T-cell (primary cell): ENCODE measurements around the gene MRM2. TPM values are rescaled to one million over a fixed set of nuclear protein-coding genes. Genes with fewer than 3 reads are reported as not detected.

ENCODE experiments used
- ATAC-seq, 4 experiments: fragments of 200-7000 bp in 3 of 4; fragments of 150-1000 bp in 1 of 4; cut with Tn5 transposase; replicated peaks in 1 of 4; 1 replicate in 3 of 4; 2 replicates in 1 of 4; pipeline ENCODE4 v1.10.0; 2021; ENCODE audit warnings: moderate library complexity in 3 of 4, mild to moderate bottlenecking in 2 of 4, moderate number of reproducible peaks in 1 of 4
- CTCF ChIA-PET, 2 donors: fragments of 300-600 bp; sonication (Branson Sonifier 250); formaldehyde crosslinking; loops; one replicate each; lab custom pipeline; 2022; ENCODE audit warnings: antibody characterized with exemption in 2 of 2; lab: Charles Lee
- POLR2A ChIA-PET, 2 donors: fragments of 300-600 bp; sonication (Branson Sonifier 250); formaldehyde crosslinking; loops; one replicate each; lab custom pipeline; 2022; ENCODE audit warnings: antibody characterized with exemption in 2 of 2; lab: Charles Lee
- DNase-seq, 35 experiments: peaks; one replicate each; pipeline versions ENCODE4 v3.0.0 to v3.0.0-alpha.2; 2013 to 2023
- H3K27ac ChIP-seq: one replicate; pipeline ENCODE4 v1.5.1; 2013; ENCODE audit warnings: low read length
- H3K27me3 ChIP-seq, 2 experiments: replicated peaks in 1 of 2; 1 replicate in 1 of 2; 2 replicates in 1 of 2; pipeline versions ENCODE4 v1.6.1 to v1.7.0; 2013; ENCODE audit warnings: low read length in 1 of 2, mixed read lengths in 1 of 2; ENCODE audit not compliant: control insufficient read depth in 2 of 2, insufficient read depth in 2 of 2; ENCODE audit errors: extremely low read depth in 1 of 2
- H3K36me3 ChIP-seq, 2 donors: 1 replicate in 1 of 2; 2 replicates in 1 of 2; pipeline versions ENCODE4 v1.6.1 to v1.7.0; 2013; ENCODE audit warnings: low read length in 1 of 2; ENCODE audit not compliant: control insufficient read depth in 2 of 2, insufficient read depth in 1 of 2; ENCODE audit errors: extremely low read depth in 1 of 2
- H3K4me1 ChIP-seq, 2 experiments: 1 replicate in 1 of 2; 2 replicates in 1 of 2; pipeline versions ENCODE4 v1.6.1 to v1.7.0; 2013; ENCODE audit warnings: low read length in 2 of 2, mixed read lengths in 1 of 2; ENCODE audit not compliant: insufficient read depth in 2 of 2, control insufficient read depth in 1 of 2; ENCODE audit errors: extremely low read depth in 1 of 2
- H3K4me3 ChIP-seq, 2 donors: 1 replicate in 1 of 2; 2 replicates in 1 of 2; pipeline versions ENCODE4 v1.5.1 to v1.7.0; 2013; ENCODE audit warnings: mild to moderate bottlenecking in 2 of 2, low read length in 1 of 2, moderate library complexity in 1 of 2; ENCODE audit not compliant: control insufficient read depth in 1 of 2; ENCODE audit errors: extremely low read depth in 1 of 2
- H3K9me3 ChIP-seq: 2 replicates; pipeline ENCODE4 v1.7.0; 2013
- H3K27ac Mint-ChIP-seq, 2 donors: one replicate each; pipeline ENCODE4 v1.8.0; 2020 to 2021; ENCODE audit warnings: mild to moderate bottlenecking in 2 of 2, mixed read lengths in 2 of 2
- H3K27me3 Mint-ChIP-seq, 2 donors: one replicate each; pipeline ENCODE4 v1.8.0; 2021 to 2022; ENCODE audit warnings: mixed read lengths in 2 of 2
- H3K36me3 Mint-ChIP-seq: one replicate; pipeline ENCODE4 v1.8.0; 2021; ENCODE audit warnings: mixed read lengths
- H3K4me1 Mint-ChIP-seq, 3 donors: one replicate each; pipeline ENCODE4 v1.8.0; 2020 to 2022; ENCODE audit warnings: mixed read lengths in 3 of 3, mild to moderate bottlenecking in 1 of 3
- H3K4me3 Mint-ChIP-seq, 3 donors: one replicate each; pipeline ENCODE4 v1.8.0; 2020 to 2022; ENCODE audit warnings: mild to moderate bottlenecking in 3 of 3, mixed read lengths in 3 of 3, moderate library complexity in 3 of 3
- H3K9me3 Mint-ChIP-seq, 3 donors: one replicate each; pipeline ENCODE4 v1.8.0; 2020 to 2022; ENCODE audit warnings: mixed read lengths in 3 of 3
- WGBS: methylation state at CpG from one replicate; pipeline ENCODE4 v1.1.5; 2013; ENCODE audit warnings: missing lambda C conversion rate; ENCODE audit not compliant: insufficient coverage; 5-methylcytosine and 5-hydroxymethylcytosine counted together
- total RNA-seq, 35 experiments: library from RNA in 6 of 35; stranded (reverse) in 6 of 35; fragments of 120-200 nt in 1 of 35; gene quantifications; one replicate each; pipeline versions ENCODE4 v1.2.1 to v1.2.4 and lab custom pipeline; 2013 to 2026

Gene MRM2
- total RNA-seq, 5 donors from 2014 or later (not counting 1 experiment from before 2014, with no cell fraction given): 6.5 to 20.0 (median 17.9) TPM

GRCh38 chr7:2276107-2276506 is 34.1 kb upstream of the MRM2 start:
- Mint-ChIP-seq H3K27ac (no peak overlapping the region), H3K4me1 (peaks cover 0 to 4% (median 0%) of the 10 kb centered on the region in 3 donors), H3K9me3 (no peaks in the 10 kb centered on the region), H3K4me3 (no peak overlapping the region), H3K36me3 (peaks cover 23% of the 10 kb centered on the region), H3K27me3 (no peaks in the 10 kb centered on the region)
- Histone ChIP-seq H3K27me3 (no peaks in the 10 kb centered on the region), H3K36me3 (peaks cover 6 to 12% of the 10 kb centered on the region in 2 donors), H3K4me3 (no peak overlapping the region), H3K4me1 (no peaks in the 10 kb centered on the region), H3K9me3 (no peaks in the 10 kb centered on the region), H3K27ac (no peak overlapping the region)
- POLR2A ChIA-PET: no interaction called here
- ATAC-seq (no peak), DNase-seq (no peak)
- CTCF ChIA-PET: no interaction called here
- WGBS: 98% methylated on average over 18 of the region's 18 CpGs

DNA sequence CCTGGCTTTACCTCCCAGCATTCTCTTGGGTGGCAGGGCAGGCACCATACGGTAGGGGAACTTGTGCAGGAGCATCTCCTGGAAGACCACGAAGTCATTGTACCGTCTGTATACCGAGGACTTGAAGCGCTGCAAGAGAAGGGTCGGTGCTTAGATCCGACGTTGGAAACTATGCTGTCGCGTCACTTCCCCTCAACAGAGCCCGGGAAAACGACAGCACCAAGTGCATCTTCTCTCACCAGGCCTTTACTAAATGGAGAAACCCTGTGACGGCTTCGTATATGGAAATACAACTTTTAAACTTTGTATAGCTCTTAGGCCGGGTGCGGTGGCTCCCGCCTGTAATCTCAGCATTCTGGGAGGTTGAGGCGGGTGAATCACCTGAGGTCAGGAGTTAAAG is 33.1 kb upstream of the MRM2 start:
- Mint-ChIP-seq H3K36me3 (peaks cover 23% of the 10 kb centered on the region), H3K27ac (no peak overlapping the region), H3K4me3 (no peak overlapping the region), H3K4me1 (peaks cover 0 to 4% (median 0%) of the 10 kb centered on the region in 3 donors), H3K9me3 (no peaks in the 10 kb centered on the region), H3K27me3 (no peaks in the 10 kb centered on the region)
- DNase-seq (no peak), ATAC-seq (no peak)
- H3K4me1 ChIP-seq: no peaks in the 10 kb centered on the region
- H3K36me3 ChIP-seq: peaks cover 6 to 12% of the 10 kb centered on the region in 2 donors
- no peaks in the 10 kb centered on the region for H3K9me3 ChIP-seq
- WGBS: 90% methylated on average over 5 of the region's 18 CpGs
- H3K27me3 ChIP-seq: no peaks in the 10 kb centered on the region
- H3K4me3 ChIP-seq: no peak overlapping the region
- POLR2A ChIA-PET: no interaction called here
- no peak overlapping the region for H3K27ac ChIP-seq
- CTCF ChIA-PET: no interaction called here

- Mint-ChIP-seq H3K36me3 (peaks cover 24% of the 10 kb centered on the region), H3K4me1 (peaks cover 0 to under 1% (median 0%) of the 10 kb centered on the region in 3 donors), H3K27ac (no peak overlapping the region), H3K27me3 (no peaks in the 10 kb centered on the region), H3K4me3 (no peak overlapping the region), H3K9me3 (no peaks in the 10 kb centered on the region)
- no peaks in the 10 kb centered on the region for H3K27me3 ChIP-seq
- H3K9me3 ChIP-seq: no peaks in the 10 kb centered on the region
- ATAC-seq: no peak
- CTCF ChIA-PET: no interaction called here
- peaks cover 6 to 12% of the 10 kb centered on the region in 2 donors for H3K36me3 ChIP-seq
- H3K4me1 ChIP-seq: no peaks in the 10 kb centered on the region
- POLR2A ChIA-PET: no interaction called here
- WGBS: 94% methylated on average over 7 of the region's 7 CpGs
- H3K4me3 ChIP-seq: no peak overlapping the region
- no peak overlapping the region for H3K27ac ChIP-seq
- DNase-seq: no peak
Observed at GRCh38 chr7:2274666-2275065, 32.7 kb upstream of the MRM2 start.

DNA sequence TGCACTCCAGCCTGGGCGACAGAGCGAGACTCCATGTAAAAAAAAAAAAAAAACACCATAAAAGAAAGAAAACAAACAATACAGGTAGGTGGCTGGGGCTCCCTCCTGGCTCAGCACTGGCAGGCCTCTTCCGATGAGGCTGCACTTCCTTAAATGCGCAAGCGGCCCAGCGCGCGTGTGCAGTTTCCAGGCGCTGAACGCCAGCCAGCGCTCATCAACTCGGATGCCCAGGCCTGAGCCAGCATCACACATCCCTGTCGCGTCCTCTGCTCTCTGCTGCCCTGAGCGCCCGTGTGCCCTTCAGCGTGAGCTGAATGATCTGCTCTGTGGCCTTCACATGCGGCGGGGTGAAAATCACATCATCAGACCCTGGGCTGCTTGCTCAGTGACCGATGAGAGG is 31.9 kb upstream of the MRM2 start:
- H3K4me3 Mint-ChIP-seq: no peak overlapping the region
- Histone ChIP-seq H3K36me3 (peaks cover 6 to 12% of the 10 kb centered on the region in 2 donors), H3K9me3 (no peaks in the 10 kb centered on the region), H3K27ac (no peak overlapping the region), H3K4me3 (no peak overlapping the region), H3K4me1 (no peaks in the 10 kb centered on the region), H3K27me3 (no peaks in the 10 kb centered on the region)
- no peak for DNase-seq
- 98% methylated on average over 18 of the region's 20 CpGs for WGBS
- H3K27ac Mint-ChIP-seq: no peak overlapping the region
- H3K4me1 Mint-ChIP-seq: no peaks in the 10 kb centered on the region
- ChIA-PET CTCF (no interaction called here), POLR2A (no interaction called here)
- H3K27me3 Mint-ChIP-seq: no peaks in the 10 kb centered on the region
- ATAC-seq: no peak
- no peaks in the 10 kb centered on the region for H3K9me3 Mint-ChIP-seq
- H3K36me3 Mint-ChIP-seq: peaks cover 27% of the 10 kb centered on the region

- WGBS: 84% methylated on average over 7 of the region's 9 CpGs
- H3K4me3 Mint-ChIP-seq: no peak overlapping the region
- no peaks in the 10 kb centered on the region for H3K4me1 Mint-ChIP-seq
- peaks cover 20% of the 10 kb centered on the region for H3K36me3 Mint-ChIP-seq
- Histone ChIP-seq H3K4me3 (no peak overlapping the region), H3K4me1 (no peaks in the 10 kb centered on the region), H3K36me3 (peaks cover 6 to 12% of the 10 kb centered on the region in 2 donors), H3K27ac (no peak overlapping the region), H3K27me3 (no peaks in the 10 kb centered on the region), H3K9me3 (no peaks in the 10 kb centered on the region)
- ATAC-seq: no peak
- H3K27ac Mint-ChIP-seq: no peak overlapping the region
- H3K27me3 Mint-ChIP-seq: no peaks in the 10 kb centered on the region
- no peak for DNase-seq
- POLR2A ChIA-PET: interaction anchor here in 1 of 2 donors (0.6 kb wide), 1 partner anchor 47 kb away, joined by 5 read pairs; no protein-coding TSS in a partner anchor
- H3K9me3 Mint-ChIP-seq: no peaks in the 10 kb centered on the region
- CTCF ChIA-PET: no interaction called here
Observed at GRCh38 chr7:2272031-2272430, 30.0 kb upstream of the MRM2 start.

DNA sequence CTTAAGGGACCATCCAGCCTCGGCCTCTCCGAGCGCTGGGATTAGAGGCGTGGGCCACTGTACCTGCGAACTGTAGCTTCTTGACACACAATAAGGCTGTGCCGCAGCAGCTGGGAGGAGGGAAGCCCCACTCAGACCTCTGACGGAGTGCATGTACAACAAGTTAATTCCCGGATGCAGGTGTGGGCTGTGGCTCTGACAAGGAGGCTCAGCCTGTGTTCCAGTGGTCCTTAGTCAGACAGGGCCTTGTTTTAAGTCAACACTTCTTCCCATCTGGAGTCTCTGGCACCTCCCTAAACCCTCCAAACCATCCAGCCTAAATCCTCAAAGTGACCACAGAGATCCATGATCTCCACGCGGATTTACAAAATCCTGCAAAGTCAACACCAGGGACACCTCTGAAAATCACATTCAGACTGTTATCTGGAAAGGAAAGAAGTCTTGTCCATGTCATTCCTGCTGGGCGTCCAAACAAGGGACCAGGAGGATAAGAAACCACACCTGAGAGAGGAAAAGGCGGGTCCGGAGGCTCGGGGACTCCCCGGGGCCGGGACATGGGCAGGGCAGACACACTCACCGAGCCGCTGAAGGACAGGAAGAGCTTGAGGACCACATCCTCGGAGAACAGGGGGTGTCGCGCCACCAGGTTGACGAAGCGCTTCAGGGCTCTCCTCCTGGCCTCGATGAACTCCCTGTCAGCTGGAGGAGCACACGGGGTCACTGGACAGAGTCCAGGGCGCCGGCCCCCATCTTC is 29.4 kb upstream of the MRM2 start:
- peaks cover 6 to 12% of the 10 kb centered on the region in 2 donors for H3K36me3 ChIP-seq
- POLR2A ChIA-PET: interaction anchor here in 1 of 2 donors (0.6 kb wide), 1 partner anchor 48 kb away, joined by 5 read pairs; no protein-coding TSS in a partner anchor

More for the DNA sequence above, 29.4 kb upstream of the MRM2 start:
- WGBS: 90% methylated on average over 26 of the region's 27 CpGs
- DNase-seq (no peak), ATAC-seq (no peak)
- H3K4me3 Mint-ChIP-seq: no peak overlapping the region
- no peaks in the 10 kb centered on the region for H3K27me3 ChIP-seq
- no peaks in the 10 kb centered on the region for H3K4me1 Mint-ChIP-seq
- H3K9me3 ChIP-seq: no peaks in the 10 kb centered on the region
- H3K36me3 Mint-ChIP-seq: peaks cover 15% of the 10 kb centered on the region
- no peak overlapping the region for H3K4me3 ChIP-seq
- no peaks in the 10 kb centered on the region for H3K9me3 Mint-ChIP-seq
- no peaks in the 10 kb centered on the region for H3K4me1 ChIP-seq
- no peaks in the 10 kb centered on the region for H3K27me3 Mint-ChIP-seq
- H3K27ac Mint-ChIP-seq: no peak overlapping the region
- no peak overlapping the region for H3K27ac ChIP-seq
- CTCF ChIA-PET: no interaction called here
